HG03460 (cell line): ENCODE measurements around the gene RNU6-9.

Experiments
- ATAC-seq: cut with Tn5 transposase; IDR thresholded peaks from one replicate; pipeline ENCODE4 v1.9.1; 2021; ENCODE audit not compliant: unreplicated experiment

RNU6-9 gene

GRCh38 chr19:861141-861755, 32.0 kb upstream of the RNU6-9 start:
- no peak for ATAC-seq

GRCh38 chr19:861756-862580, 31.3 kb upstream of the RNU6-9 start:
- no peak for ATAC-seq

- no peak for ATAC-seq
Measured at GRCh38 chr19:862581-863314, 30.5 kb upstream of the RNU6-9 start.

GRCh38 chr19:863315-863620, 30.0 kb upstream of the RNU6-9 start:
- ATAC-seq = no peak

GRCh38 chr19:866769-867300, 26.4 kb upstream of the RNU6-9 start:
- no peak for ATAC-seq

GRCh38 chr19:867301-867793, 25.9 kb upstream of the RNU6-9 start:
- ATAC-seq = no peak

GRCh38 chr19:867855-868457, 25.3 kb upstream of the RNU6-9 start:
- no peak for ATAC-seq

- ATAC-seq = no peak
Measured at GRCh38 chr19:868458-869244, 24.6 kb upstream of the RNU6-9 start.

- no peak for ATAC-seq
Measured at GRCh38 chr19:869245-870177, 23.8 kb upstream of the RNU6-9 start.

- no peak for ATAC-seq
Measured at GRCh38 chr19:870314-870713, 23.0 kb upstream of the RNU6-9 start.

GRCh38 chr19:870963-871401, 22.3 kb upstream of the RNU6-9 start:
- ATAC-seq = no peak

- ATAC-seq = no peak
Measured at GRCh38 chr19:871446-872265, 21.6 kb upstream of the RNU6-9 start.

- ATAC-seq = no peak
Measured at GRCh38 chr19:872266-872951, 20.9 kb upstream of the RNU6-9 start.

- ATAC-seq = no peak
Measured at GRCh38 chr19:873084-873483, 20.2 kb upstream of the RNU6-9 start.

- no peak for ATAC-seq
Measured at GRCh38 chr19:873561-874041, 19.7 kb upstream of the RNU6-9 start.

GRCh38 chr19:875265-875879, 17.9 kb upstream of the RNU6-9 start:
- no peak for ATAC-seq

GRCh38 chr19:876089-876488, 17.2 kb upstream of the RNU6-9 start:
- ATAC-seq = no peak
